Liver (tissue), 9 donors: ENCODE results near the gene MCCD1. TPM values are rescaled to one million over a fixed set of nuclear protein-coding genes. Genes with fewer than 3 reads are reported as not detected.

ENCODE experiments used
- DNase-seq: peaks from one replicate; pipeline ENCODE4 v3.0.0-alpha.2; 2017; ENCODE audit warnings: low spot score
- H3K27ac ChIP-seq, 2 donors: one replicate each; pipeline ENCODE4 v1.7.0; 2013; ENCODE audit warnings: inconsistent platforms in 2 of 2, low read length in 2 of 2, control low read depth in 1 of 2, low read depth in 1 of 2, mild to moderate bottlenecking in 1 of 2
- H3K27me3 ChIP-seq, 4 donors: one replicate each; pipeline versions ENCODE4 v1.6.1 to v1.7.0; 2013; ENCODE audit warnings: low read length in 3 of 4, inconsistent platforms in 1 of 4, mild to moderate bottlenecking in 1 of 4, moderate library complexity in 1 of 4; ENCODE audit not compliant: control insufficient read depth in 4 of 4, insufficient read depth in 4 of 4
- H3K36me3 ChIP-seq, 4 donors: one replicate each; pipeline versions ENCODE4 v1.6.1 to v1.7.0; 2013; ENCODE audit warnings: low read length in 3 of 4, mild to moderate bottlenecking in 3 of 4, low read depth in 1 of 4, moderate library complexity in 1 of 4; ENCODE audit not compliant: control insufficient read depth in 4 of 4, insufficient read depth in 3 of 4
- H3K4me1 ChIP-seq, 4 donors: one replicate each; pipeline versions ENCODE4 v1.6.1 to v1.7.0; 2013; ENCODE audit warnings: low read length in 3 of 4, mild to moderate bottlenecking in 3 of 4, moderate library complexity in 1 of 4; ENCODE audit not compliant: control insufficient read depth in 4 of 4, insufficient read depth in 4 of 4
- H3K4me3 ChIP-seq, 3 donors: one replicate each; pipeline versions ENCODE4 v1.6.1 to v1.7.0; 2013; ENCODE audit warnings: low read length in 3 of 3, control low read depth in 1 of 3, low read depth in 1 of 3, mild to moderate bottlenecking in 1 of 3
- H3K9ac ChIP-seq, 2 donors: one replicate each; pipeline ENCODE4 v1.7.0; 2013; ENCODE audit warnings: low read length in 2 of 2, mild to moderate bottlenecking in 2 of 2, moderate library complexity in 2 of 2, control low read depth in 1 of 2, low read depth in 1 of 2
- H3K9me3 ChIP-seq, 4 donors: one replicate each; pipeline versions ENCODE4 v1.6.1 to v1.7.0; 2013; ENCODE audit warnings: low read length in 3 of 4; ENCODE audit not compliant: control insufficient read depth in 4 of 4
- EGR1 ChIP-seq, 2 donors: IDR thresholded peaks; 2 replicates each; pipeline ENCODE4 v1.6.1; 2016 to 2018; ENCODE audit warnings: antibody characterized with exemption in 2 of 2, low read depth in 2 of 2
- FOXA1 ChIP-seq: IDR thresholded peaks from 2 replicates; pipeline ENCODE4 v1.6.1; 2016; ENCODE audit warnings: antibody characterized with exemption
- FOXA2 ChIP-seq: IDR thresholded peaks from 2 replicates; pipeline ENCODE4 v1.6.1; 2016; ENCODE audit warnings: antibody characterized with exemption
- HNF4A ChIP-seq, 2 donors: conservative IDR thresholded peaks; 2 replicates each; pipeline ENCODE4 v1.6.1; 2016; ENCODE audit warnings: antibody characterized with exemption in 2 of 2, mild to moderate bottlenecking in 2 of 2
- HNF4G ChIP-seq: IDR thresholded peaks from 2 replicates; pipeline ENCODE4 v1.6.1; 2016; ENCODE audit warnings: antibody characterized with exemption
- JUND ChIP-seq, 2 donors: IDR thresholded peaks; 2 replicates each; pipeline ENCODE4 v1.6.1; 2016; ENCODE audit warnings: antibody characterized with exemption in 2 of 2
- NR2F2 ChIP-seq: IDR thresholded peaks from 2 replicates; pipeline ENCODE4 v1.6.1; 2016; ENCODE audit warnings: antibody characterized with exemption
- RAD21 ChIP-seq, 2 donors: IDR thresholded peaks; 2 replicates each; pipeline ENCODE4 v1.6.1; 2016; ENCODE audit warnings: antibody characterized with exemption in 2 of 2, mild to moderate bottlenecking in 2 of 2
- SP1 ChIP-seq: IDR thresholded peaks from 2 replicates; pipeline ENCODE4 v1.6.1; 2018; ENCODE audit warnings: antibody characterized with exemption, mild to moderate bottlenecking
- TAF1 ChIP-seq: conservative IDR thresholded peaks from 2 replicates; pipeline ENCODE4 v1.6.1; 2016; ENCODE audit warnings: antibody characterized with exemption, mild to moderate bottlenecking
- YY1 ChIP-seq: IDR thresholded peaks from 2 replicates; pipeline ENCODE4 v1.6.1; 2016; ENCODE audit warnings: antibody characterized with exemption, mild to moderate bottlenecking
- WGBS: extraction: QIAGEN DNeasy Blood & Tissue Kit; methylation state at CpG from one replicate; pipeline ENCODE4 v1.1.7; 2013; 5-methylcytosine and 5-hydroxymethylcytosine counted together
- polyA plus RNA-seq, 2 donors: library from polyadenylated mRNA; stranded (reverse) in 1 of 2; unstranded in 1 of 2; fragments of 200-250 nt in 1 of 2; fragments of >200 nt in 1 of 2; fragmentation: Nextera tagmentation in 1 of 2; extraction: Ambion mirVana in 1 of 2; gene quantifications; one replicate each; pipeline versions ENCODE4 v1.2.1 to v1.2.3, GENCODE V29; 2013 to 2015
- total RNA-seq, 2 donors: library from RNA; depleted of rRNA; stranded (reverse); fragments of >200 nt; gene quantifications; one replicate each; pipeline ENCODE4 v1.2.3, GENCODE V29; 2014
- TF ChIP-seq, protein P1 (sequence below): IDR thresholded peaks from 2 replicates; pipeline ENCODE4 v1.6.1; 2016; ENCODE audit warnings: antibody characterized with exemption, mild to moderate bottlenecking
- TF ChIP-seq, protein P2 (sequence below): fragments of 150-350 bp; IDR thresholded peaks from 2 replicates; pipeline ENCODE4 v1.5.1; 2017; ENCODE audit warnings: improper control_type of control experiment, low read depth, low read length; ENCODE audit not compliant: missing input control
- TF ChIP-seq, protein P3 (sequence below): IDR thresholded peaks from 2 replicates; pipeline ENCODE4 v1.6.1; 2016; ENCODE audit warnings: antibody characterized with exemption
- TF ChIP-seq, protein P4 (sequence below): IDR thresholded peaks from 2 replicates; pipeline ENCODE4 v1.6.1; 2016; ENCODE audit warnings: antibody characterized with exemption
- TF ChIP-seq, protein P5 (sequence below): IDR thresholded peaks from 2 replicates; pipeline ENCODE4 v1.6.1; 2016; ENCODE audit warnings: antibody characterized with exemption
- donor health status: healthy.
- donor health status: healthy.
- donor health status: healthy.
- donor health status: healthy.
- donor health status: healthy.

The MCCD1 gene
- total and polyA plus RNA-seq, 4 donors: 0.56 TPM; not detected in 3

DNA sequence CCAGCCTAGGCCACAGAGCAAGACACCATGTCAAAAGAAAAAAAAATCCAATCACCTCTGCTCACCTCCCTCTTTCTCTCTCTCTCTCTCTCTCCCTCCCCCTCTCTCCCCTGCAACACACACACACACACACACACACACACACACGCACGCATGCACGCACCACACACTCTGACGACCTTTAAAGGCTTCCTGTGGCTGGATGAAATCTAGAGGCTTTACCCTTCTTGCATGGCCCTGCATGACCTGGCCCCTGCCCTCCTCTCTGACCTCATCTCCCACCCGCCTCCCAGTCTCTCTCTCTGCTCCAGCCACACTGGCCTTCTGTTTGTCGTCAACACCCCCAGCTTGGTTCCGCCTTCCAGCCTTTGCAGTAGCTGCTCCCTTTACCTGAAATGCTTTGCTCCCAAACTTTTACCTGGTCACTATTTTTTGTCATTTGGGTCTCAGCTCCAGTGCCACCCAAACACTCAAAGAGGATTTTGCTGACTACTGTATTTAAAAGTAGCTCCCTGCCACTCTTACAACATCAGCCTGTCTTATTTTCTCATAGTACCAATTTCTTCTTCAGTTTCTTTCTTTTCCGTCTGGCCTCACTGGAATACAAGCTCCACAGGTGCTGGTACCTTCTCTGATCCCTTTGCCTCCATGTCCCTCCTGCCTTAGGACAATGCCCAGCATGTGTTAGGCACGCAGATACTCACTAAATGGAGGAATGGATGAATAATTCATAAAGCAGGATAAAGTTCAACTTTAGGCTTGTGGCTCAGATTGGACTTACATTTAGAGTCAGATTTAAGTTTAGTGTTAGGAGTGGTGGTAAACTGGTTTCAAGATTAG, 39.0 kb downstream of the MCCD1 start (continued):
- TF ChIP-seq, protein P1, sequence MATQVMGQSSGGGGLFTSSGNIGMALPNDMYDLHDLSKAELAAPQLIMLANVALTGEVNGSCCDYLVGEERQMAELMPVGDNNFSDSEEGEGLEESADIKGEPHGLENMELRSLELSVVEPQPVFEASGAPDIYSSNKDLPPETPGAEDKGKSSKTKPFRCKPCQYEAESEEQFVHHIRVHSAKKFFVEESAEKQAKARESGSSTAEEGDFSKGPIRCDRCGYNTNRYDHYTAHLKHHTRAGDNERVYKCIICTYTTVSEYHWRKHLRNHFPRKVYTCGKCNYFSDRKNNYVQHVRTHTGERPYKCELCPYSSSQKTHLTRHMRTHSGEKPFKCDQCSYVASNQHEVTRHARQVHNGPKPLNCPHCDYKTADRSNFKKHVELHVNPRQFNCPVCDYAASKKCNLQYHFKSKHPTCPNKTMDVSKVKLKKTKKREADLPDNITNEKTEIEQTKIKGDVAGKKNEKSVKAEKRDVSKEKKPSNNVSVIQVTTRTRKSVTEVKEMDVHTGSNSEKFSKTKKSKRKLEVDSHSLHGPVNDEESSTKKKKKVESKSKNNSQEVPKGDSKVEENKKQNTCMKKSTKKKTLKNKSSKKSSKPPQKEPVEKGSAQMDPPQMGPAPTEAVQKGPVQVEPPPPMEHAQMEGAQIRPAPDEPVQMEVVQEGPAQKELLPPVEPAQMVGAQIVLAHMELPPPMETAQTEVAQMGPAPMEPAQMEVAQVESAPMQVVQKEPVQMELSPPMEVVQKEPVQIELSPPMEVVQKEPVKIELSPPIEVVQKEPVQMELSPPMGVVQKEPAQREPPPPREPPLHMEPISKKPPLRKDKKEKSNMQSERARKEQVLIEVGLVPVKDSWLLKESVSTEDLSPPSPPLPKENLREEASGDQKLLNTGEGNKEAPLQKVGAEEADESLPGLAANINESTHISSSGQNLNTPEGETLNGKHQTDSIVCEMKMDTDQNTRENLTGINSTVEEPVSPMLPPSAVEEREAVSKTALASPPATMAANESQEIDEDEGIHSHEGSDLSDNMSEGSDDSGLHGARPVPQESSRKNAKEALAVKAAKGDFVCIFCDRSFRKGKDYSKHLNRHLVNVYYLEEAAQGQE: no peak
- TF ChIP-seq, protein P2, sequence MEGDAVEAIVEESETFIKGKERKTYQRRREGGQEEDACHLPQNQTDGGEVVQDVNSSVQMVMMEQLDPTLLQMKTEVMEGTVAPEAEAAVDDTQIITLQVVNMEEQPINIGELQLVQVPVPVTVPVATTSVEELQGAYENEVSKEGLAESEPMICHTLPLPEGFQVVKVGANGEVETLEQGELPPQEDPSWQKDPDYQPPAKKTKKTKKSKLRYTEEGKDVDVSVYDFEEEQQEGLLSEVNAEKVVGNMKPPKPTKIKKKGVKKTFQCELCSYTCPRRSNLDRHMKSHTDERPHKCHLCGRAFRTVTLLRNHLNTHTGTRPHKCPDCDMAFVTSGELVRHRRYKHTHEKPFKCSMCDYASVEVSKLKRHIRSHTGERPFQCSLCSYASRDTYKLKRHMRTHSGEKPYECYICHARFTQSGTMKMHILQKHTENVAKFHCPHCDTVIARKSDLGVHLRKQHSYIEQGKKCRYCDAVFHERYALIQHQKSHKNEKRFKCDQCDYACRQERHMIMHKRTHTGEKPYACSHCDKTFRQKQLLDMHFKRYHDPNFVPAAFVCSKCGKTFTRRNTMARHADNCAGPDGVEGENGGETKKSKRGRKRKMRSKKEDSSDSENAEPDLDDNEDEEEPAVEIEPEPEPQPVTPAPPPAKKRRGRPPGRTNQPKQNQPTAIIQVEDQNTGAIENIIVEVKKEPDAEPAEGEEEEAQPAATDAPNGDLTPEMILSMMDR: no peak
- TF ChIP-seq RAD21 (IDR thresholded peaks at IDR 0.05): no peak

DNA sequence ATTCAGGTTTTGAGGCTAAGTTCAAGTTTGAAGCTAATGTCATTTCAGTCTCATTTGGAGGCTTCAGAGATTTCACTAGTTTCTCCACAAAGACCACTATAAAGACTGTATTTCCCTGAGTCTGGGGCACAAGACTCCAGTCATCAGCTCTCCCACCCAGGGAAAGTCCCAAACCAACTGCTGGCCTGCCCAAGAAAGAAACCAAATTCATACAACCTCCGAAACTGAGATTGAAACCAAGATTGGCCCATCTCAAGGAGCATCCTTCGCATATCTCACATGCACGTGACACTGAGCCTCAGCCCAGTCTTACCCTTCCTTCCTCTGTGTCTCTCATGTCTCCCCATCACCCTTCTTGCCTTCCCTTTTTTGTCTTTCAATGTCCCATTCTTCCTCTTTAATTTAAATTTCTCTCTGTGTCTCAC, 39.8 kb downstream of the MCCD1 start:
- Histone ChIP-seq H3K27me3 (no peaks in the 10 kb centered on the region), H3K9ac (no peak overlapping the region), H3K4me3 (no peak overlapping the region), H3K36me3 (no peaks in the 10 kb centered on the region), H3K4me1 (no peaks in the 10 kb centered on the region), H3K9me3 (no peaks in the 10 kb centered on the region), H3K27ac (no peak overlapping the region)
- 65% methylated on average over 3 of the region's 3 CpGs for WGBS
- TF ChIP-seq HNF4G (no peak), FOXA2 (no peak), RAD21 (IDR thresholded peaks at IDR 0.05) (no peak), EGR1 (IDR thresholded peaks at IDR 0.05; ENCODE audit: low read depth in 2 of 2) (no peak), SP1 (no peak), JUND (IDR thresholded peaks at IDR 0.05) (no peak), TAF1 (no peak), YY1 (no peak), NR2F2 (no peak), HNF4A (conservative IDR thresholded peaks at IDR 0.05) (no peak), FOXA1 (no peak)
- TF ChIP-seq, protein P1: no peak
- TF ChIP-seq, protein P3, sequence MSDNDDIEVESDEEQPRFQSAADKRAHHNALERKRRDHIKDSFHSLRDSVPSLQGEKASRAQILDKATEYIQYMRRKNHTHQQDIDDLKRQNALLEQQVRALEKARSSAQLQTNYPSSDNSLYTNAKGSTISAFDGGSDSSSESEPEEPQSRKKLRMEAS: no peak
- TF ChIP-seq, protein P4, sequence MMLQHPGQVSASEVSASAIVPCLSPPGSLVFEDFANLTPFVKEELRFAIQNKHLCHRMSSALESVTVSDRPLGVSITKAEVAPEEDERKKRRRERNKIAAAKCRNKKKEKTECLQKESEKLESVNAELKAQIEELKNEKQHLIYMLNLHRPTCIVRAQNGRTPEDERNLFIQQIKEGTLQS: no peak
- TF ChIP-seq, protein P5, sequence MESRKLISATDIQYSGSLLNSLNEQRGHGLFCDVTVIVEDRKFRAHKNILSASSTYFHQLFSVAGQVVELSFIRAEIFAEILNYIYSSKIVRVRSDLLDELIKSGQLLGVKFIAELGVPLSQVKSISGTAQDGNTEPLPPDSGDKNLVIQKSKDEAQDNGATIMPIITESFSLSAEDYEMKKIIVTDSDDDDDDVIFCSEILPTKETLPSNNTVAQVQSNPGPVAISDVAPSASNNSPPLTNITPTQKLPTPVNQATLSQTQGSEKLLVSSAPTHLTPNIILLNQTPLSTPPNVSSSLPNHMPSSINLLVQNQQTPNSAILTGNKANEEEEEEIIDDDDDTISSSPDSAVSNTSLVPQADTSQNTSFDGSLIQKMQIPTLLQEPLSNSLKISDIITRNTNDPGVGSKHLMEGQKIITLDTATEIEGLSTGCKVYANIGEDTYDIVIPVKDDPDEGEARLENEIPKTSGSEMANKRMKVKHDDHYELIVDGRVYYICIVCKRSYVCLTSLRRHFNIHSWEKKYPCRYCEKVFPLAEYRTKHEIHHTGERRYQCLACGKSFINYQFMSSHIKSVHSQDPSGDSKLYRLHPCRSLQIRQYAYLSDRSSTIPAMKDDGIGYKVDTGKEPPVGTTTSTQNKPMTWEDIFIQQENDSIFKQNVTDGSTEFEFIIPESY: no peak
- TF ChIP-seq, protein P2: no peak
- DNase-seq: no peak
